HG03442 (cell line): ENCODE data around the gene SCFD2.
"Not testable (repeated sequence)": the region's sequence is repeated elsewhere in the genome, so short reads cannot be mapped to it uniquely, and the experiment has no call there.

ENCODE experiments used
- ATAC-seq: cut with Tn5 transposase; IDR thresholded peaks from one replicate; pipeline ENCODE4 v1.9.1; 2021; ENCODE audit warnings: mild to moderate bottlenecking, moderate library complexity; ENCODE audit not compliant: unreplicated experiment

The SCFD2 gene

DNA sequence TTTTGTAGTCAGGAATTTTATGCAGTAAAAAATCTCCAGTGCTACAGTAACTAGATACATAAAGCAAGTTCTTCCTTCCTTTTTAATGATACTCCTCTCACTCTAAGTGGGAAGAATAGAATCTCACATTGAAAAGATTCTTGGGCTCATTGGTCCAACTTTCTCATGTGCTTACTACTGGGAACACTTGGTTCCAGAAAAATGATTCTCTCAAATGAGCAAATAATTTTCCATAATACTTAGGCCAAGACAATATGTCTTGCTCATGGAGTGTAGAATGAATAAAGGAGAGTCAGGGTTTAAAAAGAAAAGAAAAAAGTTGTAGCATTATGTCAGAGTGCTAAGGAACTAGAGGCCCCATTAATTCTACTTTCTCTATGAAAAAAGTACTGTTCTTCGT lies 306.0 kb downstream of the SCFD2 start:
- ATAC-seq, result no peak

DNA sequence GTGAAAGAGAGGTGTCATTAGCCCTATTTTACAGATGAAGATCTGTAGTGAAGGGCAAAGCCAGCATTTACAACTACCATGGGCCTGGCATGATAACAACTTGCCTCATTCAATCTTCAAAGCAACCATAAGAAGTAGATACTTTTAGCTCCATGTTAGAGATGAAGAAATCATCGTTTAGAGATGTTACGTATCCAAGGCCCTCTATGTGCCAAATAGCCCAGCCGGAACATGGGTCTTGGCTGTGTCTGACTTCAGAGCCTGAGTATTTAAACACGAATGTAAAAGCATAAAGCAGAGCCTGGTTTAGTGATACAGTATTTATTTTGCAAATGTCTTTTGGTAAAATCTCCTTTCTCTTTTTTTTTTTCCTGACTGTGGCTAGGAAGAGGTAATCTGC lies 306.6 kb downstream of the SCFD2 start:
- no peak for ATAC-seq

DNA sequence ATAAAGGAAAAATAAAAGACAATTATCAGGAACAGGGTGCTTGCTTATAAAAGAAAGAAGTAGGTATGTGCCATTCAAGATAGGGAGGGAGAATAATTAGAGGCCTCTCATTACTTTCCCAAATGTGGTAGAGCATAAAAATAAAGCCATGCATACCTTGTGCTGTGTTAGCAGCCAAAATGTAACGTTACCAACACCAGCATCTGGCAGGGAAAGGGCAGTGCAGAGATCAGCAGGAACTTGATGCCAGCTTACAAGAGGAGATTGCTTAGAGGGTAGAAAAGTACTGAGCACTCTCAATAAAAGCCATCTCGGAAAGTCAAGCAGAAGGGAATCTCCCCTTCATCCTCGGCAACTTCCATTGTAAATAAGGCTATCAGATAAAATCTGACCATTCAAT lies 308.2 kb downstream of the SCFD2 start:
- no peak for ATAC-seq

DNA sequence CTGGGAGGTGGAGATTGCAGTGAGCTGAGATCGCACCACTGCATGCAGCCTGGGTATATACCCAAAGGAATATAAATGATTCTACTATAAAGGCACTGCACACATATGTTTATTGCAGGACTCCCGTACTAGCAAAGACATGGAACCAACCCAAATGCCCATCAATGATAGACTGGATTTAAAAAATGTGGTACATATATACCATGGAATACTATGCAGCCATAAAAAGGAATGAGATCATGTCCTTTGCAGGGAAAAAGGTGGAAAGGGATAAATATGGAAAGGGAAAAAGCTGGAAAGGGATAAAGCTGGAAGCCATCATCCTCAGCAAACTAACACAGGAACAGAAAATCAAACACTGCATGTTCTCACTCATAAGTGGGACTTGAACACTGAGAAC lies 308.8 kb downstream of the SCFD2 start:
- not testable (repeated sequence) for ATAC-seq

DNA sequence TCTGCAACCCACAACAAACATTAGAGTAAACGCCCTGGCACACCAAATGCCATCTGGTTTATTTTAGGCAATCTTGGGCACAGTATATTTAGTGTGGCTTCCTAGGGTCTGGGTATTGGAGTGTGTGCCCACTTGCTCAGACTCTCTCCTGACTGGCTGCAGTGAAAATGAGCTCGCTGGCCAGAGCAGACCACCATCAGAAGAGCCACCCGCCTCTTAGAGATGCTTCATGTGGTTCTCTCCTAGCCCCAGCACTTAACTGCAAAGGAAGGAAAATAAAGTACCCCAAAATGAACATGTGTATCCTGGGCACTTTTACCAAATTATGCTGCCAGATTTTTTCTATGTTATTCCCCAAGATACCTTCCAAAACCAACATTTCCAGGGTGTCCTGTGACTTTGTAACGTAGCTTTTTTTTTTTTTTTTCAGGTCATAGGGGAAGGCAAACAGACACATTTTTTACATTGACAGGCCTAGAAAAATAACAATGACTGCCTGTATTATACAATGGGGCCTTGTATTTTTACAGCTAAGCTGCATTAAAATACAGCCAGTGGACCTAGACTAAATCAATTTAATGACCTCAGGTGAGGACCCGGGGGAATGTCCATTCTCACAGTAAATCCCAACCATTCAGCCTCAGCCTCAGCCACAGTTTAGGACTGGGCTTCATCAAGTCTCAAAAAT lies 310.0 kb downstream of the SCFD2 start:
- no peak for ATAC-seq

DNA sequence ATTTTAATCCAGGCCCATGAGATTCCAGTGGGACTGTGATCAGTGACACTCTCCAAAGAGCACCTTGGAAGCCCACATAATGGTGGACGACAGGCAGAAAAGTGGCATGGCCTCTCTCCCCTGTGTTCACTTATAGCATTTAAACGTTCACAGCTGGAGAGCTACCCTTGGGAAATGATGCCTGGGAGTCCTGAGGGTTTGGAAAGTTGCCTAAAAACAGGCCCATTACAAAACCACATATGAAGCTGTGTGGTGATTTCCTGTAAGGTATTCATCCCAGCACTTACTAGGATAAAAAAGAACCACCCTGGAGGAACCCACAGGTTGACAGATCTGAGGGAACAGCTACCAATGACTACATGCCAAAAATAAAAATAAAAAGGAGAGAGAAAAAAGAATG lies 310.6 kb downstream of the SCFD2 start:
- ATAC-seq, result no peak

DNA sequence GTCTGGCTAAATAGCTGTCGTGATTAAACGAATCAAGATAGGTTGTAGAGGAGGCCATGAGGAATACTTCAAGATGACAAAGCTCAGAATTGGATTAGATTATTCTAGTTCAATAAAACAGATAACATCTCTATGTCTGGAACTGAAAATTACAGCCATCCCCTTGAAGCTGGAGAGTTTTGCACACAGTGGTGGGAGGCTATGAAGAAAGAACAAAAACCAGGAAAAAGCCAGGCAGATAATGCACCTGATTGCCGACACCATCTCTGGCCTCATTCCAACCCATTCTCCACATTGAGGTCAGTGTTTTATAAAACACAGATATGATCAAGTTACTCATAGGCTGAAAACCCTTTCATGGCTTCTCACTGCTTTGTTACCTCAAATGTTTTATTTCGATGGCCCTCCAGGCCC lies 315.5 kb downstream of the SCFD2 start:
- ATAC-seq, result no peak

DNA sequence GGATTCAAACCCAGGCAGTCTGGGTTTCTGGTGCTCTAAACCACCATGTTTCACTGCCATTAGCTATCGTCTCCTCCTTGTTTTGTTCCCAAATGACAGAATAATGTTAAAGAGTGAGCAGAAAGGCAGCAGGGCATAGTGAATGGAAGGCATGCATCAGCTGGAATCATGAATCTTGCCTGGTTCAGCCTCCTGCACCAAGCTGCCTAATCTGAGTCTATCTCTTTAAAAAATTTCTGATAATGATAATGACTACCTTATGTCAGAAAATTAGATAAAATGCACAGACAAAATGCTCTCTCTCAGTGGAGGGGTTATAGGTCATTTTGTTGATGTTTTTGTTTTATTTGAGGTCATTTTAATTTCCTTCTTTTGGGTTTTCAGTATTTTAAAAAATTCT lies 316.3 kb downstream of the SCFD2 start:
- ATAC-seq, result no peak

DNA sequence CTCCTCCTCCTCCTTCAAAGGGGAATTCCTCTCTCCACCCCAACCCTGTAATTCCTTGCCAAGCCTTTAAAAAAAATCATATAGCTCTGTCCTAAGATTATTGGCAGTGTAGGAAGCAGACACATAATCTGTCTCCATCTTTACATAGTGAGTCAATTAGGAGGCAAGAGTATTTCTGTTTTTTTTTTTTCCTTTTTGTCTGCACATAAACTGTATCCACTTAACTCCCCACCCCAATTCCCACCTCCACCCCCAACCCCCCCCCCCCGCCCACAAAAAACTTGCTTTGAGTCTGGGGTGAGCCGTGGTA lies 321.3 kb downstream of the SCFD2 start:
- ATAC-seq, result no peak

DNA sequence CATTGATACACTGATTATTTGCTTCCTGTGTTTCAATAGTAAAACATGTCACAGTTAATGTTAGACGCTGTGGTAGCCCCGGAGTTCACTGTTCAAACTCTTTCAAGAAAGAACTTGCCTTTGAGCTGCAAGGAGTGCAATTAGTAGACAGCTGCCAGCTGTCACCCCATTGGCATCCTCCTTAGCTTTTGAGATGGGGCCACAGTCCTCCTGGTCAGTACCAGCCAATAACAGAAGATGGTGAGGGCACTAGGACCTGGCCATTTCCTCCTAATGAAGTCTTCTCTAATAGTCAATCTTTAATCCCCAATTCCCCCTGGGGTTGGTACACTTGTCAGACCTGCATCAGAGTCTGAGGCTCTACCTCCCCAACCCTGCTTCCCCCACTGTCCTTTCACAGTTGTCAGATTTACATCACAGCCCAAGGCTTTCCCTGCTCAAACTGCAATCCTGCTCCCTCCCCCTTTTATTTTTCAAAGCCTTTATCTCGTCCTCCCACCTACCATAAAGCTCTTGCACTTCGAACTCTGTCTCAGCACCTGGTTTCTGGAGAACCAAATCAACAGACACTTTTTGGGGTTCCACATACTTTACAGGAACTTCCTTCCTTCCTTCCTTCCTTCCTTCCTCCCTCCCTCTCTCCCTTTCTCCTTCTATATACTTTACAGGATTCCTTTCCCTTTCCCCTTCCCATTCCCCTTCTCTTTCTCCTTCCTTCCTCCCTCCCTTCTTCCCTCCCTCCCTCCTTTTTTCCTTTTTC lies 321.8 kb downstream of the SCFD2 start:
- ATAC-seq, result no peak

DNA sequence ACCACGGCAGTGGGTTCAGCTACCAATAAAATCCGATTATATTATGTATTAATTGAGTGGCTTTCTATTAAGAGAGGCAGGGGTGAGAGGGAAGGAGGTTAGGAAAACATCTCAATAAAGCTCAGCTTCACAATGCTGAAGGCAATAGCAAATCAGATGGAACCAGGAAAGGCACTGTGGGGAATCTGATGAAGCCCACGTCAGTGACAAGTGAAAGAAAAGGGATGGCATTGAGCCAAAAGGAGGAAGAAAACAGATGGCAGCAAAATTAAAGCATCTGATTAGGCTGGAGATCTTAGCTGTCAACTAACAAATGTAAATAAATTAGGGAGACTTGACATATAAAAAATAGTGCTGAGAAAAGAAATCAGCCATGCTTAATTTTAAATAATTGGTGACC lies 322.8 kb downstream of the SCFD2 start:
- no peak for ATAC-seq

DNA sequence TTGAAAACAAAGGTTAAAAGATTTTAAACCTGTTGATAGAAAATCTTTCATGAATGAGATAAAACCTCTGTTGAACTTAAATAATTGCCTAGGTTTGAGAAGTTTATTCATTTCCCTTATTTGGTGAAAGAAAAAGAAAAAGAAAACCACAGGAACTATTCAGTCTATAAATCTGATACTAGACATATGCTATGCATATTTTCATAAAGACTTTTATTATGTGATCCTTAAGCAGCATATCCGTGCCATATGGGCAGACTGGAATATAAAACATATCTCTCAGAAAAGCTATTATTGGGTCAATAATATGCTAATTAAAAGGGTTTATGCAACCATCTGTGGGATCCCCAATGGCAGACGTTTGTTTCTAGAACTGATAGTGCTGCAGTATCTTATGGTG lies 325.0 kb downstream of the SCFD2 start:
- ATAC-seq, result no peak

DNA sequence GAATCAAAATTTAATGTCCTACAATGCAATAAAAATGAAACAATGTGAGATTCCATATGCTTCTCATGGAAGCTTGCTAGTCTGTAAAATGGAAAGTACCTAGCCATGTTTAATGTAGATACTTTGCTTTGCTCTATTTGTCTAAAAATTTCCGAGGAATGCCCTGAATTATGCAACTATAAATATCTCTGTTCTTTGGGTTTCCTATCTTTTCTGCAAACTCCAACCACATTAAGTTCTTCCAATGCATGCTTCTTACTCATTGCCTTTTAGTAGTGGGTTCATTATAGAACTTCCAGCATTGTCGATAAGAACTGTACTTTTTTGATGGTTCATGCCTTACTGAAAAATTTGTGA lies 325.4 kb downstream of the SCFD2 start:
- ATAC-seq, result no peak

DNA sequence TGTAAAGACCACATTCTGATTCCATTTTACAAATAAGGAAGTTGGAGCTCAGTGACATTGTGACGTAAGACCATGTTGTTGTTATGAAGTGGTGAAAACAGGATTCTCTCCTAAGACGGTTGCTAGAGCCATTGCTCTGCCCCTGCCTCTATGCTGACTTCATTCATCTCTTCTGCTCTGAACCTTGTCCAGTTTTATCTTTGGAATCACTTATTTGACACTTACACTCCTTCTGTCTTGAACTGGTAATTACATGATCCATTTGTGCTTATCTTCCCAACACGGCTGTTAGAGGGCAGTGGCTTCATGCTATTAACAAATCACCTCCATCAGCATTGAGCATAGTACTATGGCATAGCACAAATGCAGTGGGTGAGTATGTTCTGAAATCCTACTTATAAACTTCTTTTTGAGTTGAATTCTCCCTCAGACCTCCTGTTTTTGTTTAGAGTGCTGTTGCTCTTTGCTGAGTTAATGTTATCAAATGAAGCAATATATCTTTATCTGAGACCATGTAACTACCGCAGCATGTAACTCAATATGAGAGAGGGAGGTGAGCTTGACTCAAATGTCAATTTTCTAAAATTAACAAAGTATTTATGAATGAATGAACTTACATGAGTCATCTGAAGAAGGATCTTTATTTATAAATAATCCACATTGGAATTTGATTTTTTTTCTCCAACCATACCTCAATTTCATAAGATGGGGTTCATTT lies 326.0 kb downstream of the SCFD2 start:
- ATAC-seq, result no peak

DNA sequence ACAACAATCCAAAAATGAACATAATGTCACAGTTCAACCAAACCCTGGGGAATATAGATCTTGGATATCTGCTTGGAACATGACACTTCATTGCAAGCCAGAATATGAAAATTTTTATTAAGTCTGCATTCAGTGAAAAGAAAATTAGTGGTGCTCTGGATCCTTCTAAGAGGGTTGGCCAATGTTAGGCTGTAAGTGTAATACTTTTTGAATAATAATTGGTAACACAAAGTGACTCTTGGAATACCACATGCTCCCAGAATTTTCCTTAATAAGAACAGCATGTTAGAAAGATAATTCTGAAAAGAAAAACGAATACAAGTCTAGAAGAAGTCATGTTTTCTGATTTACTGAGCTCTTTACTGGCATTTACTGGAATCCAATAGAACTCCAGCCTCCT lies 328.0 kb downstream of the SCFD2 start:
- ATAC-seq, result no peak

DNA sequence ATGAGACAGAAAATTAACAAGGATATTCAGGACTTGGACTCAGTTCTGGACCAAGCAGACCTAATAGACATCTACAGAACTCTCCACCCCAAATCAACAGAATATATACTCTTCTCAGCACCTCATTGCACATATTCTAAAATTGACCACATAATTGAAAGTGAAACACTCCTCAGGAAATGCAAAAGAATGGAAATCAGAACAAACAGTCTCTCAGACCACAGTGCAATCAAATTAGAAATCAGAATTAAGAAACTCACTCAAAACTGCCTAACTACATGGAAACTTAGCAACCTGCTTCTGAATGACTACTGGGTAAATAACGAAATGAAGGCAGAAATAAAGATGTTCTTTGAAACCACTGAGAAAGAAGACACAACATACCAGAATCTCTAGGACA lies 333.0 kb downstream of the SCFD2 start:
- ATAC-seq, result not testable (repeated sequence)

DNA sequence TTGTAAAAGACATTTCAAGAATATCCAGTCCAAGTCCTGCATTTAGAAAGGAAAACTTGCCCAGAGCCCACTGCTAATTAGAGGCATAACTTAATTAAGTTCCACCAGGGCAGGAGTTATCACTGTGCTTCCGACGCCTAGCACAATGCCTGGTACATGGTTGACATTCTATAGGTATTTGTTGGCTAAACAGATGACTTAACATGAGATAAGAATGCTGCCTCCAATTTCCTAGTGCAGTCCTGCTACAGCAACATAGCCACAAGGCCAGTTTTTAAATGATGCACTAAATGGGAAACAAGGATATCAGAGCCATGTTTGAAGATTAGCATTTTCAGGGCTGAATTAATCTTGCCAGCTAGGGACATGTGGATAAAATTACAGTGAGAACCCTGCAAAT lies 339.6 kb downstream of the SCFD2 start:
- no peak for ATAC-seq

DNA sequence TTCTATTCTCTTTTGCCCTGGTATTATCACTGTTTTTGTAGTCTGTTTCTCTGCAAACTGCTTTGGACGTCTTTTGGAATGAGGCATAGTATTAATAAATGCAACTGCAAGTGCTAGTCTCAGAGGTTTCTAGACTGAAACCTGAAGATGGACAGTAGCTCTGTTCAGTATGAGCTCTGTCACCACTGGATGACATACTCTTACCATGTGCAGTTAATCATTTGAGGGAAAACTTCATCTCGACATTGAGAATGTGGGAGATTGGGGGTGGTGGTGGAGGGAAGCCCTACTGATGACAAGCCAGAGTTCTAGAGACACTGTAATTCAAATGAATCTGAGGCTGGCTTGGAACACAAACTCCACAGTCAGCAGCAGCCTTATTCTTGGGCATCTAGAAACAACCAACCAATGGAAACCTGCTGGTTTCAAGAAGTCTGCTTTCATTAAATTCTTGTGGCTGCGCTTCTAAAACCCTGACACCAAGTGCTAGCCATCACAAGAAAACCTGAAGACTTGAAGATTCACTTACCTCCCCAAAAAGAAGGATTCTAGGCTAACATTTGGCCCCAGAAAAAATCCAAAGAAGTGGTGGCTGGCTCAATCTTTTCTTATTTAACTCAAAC lies 342.1 kb downstream of the SCFD2 start:
- no peak for ATAC-seq

DNA sequence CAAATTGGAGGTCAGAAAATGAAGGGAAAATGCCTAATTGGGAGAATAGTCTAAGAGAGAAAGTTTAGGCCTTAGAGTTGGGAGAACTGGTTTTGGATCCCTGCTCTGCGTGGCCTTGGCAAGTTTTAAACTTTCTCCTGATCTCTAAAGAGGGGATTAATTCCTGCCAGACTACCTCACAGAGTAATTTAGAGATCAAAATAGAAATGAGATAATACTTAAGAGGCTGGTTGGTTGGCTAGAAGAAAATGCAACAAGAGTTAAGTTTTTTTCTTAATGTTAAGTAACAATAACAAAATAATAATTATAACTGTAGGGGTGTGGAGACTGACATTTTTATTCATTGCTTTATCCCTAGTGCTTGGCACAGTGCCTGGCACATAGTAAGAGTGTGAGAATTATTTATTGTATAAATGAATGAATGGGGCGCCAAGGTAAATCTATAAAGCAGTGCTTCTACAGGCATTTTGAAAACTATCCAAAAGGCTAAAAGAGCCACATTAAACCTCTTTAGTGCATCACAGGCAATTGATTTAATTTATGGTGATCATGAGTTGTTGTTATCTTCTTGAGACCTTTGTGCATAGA lies 343.3 kb downstream of the SCFD2 start:
- ATAC-seq, result no peak

DNA sequence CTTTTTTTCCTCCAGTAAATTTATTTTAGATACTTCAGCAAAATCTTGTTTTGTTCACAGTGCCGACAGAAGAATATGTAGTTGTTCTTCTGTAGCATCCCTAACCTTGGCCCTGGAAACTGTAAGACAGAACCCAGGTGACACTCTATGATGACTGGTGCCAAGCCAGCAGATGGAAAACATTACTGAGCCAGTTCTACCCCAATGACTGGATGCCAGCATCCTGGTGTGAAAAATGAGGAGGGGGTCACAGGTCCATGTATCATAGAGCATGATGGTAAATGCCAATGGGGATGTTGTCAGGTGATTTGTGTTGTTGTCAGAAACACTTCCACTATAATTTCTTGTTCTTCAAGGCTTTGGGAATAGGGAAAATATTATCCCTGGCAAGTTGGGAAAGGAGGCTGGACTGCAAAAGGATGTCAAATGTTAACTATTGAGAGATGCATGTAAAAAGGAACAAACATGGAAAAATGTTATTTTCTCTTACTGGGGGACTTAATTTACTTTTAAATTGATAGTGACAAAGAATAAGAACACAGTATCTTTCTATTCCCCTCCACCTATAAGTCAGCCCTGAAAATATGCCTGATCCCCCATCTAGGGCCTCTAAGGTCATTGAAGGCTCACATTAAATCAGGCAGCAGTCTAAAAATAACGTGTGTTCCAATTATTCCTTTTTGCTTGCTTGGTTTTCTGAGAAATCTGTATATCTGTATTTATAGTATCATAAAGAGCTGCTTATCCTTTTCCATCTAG lies 343.9 kb downstream of the SCFD2 start:
- no peak for ATAC-seq
